T-helper 9 cell (primary cell): ENCODE results near the gene CEP170B.
A peak's percentile ranks its signal among the peaks of the same experiment; 100 is the strongest.
"Not testable (repeated sequence)": the region's sequence is repeated elsewhere in the genome, so short reads cannot be mapped to it uniquely, and the experiment has no call there.

Experiments
- DNase-seq: peaks from one replicate; pipeline ENCODE4 v3.0.0-alpha.2; 2020

The CEP170B gene

DNA sequence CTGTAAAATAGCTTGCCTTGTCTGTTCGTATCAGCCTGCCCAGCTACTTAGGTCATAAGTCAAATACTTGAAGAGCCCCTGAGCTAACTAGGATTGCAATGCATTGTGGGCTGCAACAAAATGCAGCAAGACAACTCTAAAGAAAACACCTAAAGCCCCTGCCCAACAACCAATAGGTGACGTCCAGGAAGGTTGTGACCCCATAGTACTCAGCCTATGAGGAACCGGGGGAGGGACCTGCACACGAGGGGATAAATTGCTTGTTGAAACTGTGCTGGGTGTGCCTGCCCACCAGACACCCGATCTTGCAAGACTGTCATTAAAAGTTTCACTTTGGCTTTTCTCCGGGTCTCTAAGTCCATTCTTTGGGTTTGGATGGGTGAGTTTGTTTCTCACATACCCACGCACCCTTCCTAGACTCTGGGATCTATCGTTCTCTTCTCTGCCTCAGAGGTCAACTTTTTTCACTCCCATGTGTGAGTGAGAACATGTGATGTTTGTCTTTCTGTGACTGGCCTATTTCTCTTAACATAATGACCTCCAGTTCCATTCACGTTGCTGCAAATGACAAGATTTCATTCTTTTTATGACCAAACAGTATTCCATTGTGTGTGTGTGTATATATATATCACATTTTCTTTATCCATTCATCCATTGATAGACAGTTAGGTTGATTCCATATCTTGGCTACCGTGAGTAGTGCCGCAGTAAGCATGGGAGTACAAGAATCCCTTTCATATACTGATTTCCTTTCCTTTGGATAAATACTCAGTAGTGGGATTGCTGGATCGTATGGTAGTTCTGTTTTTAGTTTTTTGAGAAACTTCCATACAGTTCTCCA is 54.3 kb downstream of the CEP170B start:
- DNase-seq: not testable (repeated sequence)

DNA sequence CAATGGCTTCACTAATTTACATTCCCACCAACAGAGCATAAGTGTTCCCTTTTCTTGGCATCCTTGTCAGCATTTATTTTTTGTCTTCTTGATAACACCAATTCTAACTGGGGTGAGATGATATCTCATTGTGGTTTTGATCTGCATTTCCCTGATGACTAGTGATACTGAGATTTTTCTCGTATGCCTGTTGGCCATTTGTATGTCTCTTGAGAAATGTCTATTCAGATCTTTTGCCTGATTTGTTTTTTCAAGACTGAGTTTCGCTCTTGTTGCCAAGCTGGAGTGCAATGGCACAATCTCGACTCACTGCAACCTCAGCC is 54.9 kb downstream of the CEP170B start:
- no peak for DNase-seq

- no peak for DNase-seq
These were observed 58.8 kb downstream of the CEP170B start for GRCh38 chr14:104923640-104924420.

DNA sequence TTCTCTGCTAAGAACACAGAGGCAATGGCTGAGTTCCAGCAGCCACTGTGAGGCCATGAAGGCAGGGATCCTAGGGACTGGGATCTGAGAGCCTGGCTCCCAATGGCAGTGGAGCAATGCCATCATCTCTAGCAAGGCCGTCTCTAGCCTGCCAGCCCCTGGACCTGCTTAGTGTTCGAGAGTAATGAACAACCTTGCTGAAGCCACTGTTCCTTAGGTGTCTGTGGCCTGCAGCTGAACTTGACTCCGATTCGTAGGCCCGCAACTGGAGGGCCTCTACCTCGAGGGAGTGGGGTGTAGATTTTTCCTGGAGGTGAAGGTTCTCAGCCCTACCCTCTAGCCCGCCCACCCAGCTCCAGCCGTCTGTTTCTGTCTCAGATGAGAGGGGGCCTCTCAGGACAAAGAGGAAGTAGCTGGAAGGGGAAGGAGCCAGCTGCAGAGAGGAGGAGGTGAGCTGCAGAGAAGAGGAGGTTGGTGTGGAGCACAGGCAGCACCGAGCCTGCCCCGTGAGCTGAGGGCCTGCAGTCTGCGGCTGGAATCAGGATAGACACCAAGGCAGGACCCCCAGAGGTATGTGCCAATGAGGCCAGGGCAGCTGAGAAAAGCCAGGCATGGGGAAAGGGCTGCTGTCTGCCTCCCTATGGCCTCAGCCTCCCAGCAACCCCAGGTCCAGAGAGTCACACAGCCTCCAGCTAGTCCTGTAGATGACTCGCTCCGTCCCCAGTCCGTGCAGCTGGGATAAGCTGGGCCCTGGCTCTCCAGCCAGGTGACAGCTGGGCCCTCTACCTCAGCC is 59.5 kb downstream of the CEP170B start, which contains the start of gene PLD4:
Gene PLD4 (plus strand): TSS at position 459 of the 793 bp plus-strand sequence. CDS start 2,262 bp downstream, outside the sequence.
- DNase-seq: no peak

DNA sequence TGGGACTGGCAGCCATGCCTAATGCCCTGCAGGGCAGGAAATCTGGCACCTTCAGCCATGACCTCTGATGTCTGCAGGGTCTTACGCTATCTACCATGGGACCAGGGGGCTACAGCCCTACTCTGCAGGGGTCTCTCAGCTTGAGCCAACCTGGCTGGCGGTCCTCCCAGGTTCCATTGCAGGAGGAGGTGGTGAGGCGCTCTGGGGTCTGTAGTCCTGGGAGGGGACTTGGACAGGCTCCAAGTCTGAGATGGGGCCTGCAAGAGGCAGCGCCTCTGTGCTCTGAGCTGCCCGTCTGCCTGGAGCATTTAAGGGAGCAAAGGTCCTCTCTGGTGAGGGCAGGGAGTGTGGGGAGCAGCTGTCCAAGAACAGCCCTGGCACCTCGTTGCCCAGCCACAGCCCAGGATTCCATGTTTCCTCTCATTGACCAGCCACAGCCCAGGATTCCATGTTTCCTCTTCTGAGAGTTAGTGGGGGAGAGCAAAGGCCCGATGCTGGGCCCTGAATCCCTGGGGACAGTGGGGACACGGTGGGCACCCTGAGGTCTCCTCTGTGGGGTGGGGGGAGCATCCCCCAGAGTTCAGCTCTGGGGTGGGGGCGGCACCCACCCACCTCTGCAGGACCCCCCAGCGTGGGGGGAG is 60.3 kb downstream of the CEP170B start:
- no peak for DNase-seq

GRCh38 chr14:104925855-104926609 is 61.0 kb downstream of the CEP170B start:
- no peak for DNase-seq

DNA sequence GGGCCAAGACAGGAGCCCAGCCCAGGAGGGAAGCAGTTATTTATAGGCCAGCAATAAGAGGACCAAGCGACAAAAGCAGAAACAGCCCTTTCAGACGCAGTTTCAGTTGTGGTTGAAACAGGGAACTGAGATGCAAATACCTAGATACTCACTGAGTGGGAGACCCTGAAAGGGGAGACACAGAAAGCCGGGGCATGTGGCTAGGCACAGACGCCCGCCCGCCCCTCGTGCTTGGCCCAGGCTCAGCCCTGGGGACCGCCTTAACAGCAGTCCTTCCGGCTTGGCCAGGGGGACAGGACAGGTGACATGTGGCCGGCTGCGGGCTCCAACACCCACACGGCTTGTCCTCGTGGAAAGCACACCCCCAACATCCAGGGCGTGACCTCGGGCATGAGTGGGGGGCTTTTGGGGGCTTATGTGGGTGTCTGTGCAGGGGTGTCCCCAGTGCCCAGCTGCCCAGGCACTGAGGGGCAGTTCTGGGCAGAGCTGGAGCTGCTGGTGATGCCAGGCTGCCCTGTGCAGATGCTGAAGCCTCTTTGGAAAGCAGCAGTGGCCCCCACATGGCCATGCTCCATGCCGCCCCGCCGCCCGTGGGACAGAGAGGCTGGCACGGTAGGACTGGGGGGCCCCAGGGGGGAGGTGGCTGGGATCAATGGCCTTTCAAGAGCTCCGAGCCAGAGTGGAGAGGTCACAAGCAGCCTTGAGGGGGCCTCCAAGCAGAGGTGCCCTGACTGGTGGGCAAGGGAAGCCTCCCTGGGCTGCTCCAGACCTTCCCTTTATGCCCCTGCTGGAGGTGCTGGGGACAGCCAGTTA is 61.8 kb downstream of the CEP170B start:
- no peak for DNase-seq

DNA sequence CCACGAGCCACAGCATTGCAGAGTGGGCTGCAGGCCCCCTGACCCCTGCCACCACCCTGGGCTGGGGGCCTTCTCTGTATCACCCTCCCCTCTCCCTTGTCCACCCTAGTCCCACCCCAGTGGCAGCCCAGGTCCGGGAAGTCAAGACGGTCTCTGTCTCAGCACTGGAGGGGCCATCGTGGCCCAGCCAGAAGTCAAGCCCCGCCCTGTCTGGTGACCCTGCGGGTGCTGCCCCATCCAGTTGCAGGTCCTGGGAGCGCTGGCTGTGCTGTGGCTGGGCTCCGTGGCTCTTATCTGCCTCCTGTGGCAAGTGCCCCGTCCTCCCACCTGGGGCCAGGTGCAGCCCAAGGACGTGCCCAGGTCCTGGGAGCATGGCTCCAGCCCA is 62.4 kb downstream of the CEP170B start:
- no peak for DNase-seq

- no peak for DNase-seq
These were observed 62.8 kb downstream of the CEP170B start for GRCh38 chr14:104927901-104928300.

DNA sequence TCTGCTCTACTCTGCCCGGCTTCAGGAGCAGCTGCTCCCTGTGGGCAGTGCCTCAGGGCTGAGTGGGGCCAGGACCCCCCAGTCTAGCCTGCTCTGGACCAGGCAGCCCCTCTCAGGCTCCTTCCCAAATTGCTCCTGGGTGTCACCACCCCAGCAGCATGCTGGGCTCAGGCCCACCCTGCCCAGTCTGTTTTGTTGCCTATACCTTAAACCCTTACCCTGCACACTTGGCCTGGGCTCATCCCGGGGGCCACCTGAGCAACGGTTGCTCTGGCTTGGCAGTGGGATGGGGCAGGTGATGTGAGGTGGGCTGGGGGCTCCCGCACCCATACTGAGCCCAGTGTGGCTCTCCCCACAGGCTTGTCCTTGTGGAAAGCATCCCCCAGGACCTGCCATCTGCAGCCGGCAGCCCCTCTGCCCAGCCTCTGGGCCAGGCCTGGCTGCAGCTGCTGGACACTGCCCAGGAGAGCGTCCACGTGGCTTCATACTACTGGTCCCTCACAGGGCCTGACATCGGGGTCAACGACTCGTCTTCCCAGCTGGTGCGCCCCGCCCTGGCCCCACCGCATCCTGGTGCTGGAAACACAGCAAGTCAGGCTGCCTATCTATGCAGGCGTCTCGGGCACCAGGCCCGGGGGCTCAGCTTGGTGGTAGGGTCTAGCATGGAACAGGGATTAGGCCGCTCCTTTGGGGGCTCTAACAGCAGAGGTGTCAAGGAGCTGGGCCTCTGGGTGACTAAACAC is 63.5 kb downstream of the CEP170B start:
- DNase-seq: no peak

DNA sequence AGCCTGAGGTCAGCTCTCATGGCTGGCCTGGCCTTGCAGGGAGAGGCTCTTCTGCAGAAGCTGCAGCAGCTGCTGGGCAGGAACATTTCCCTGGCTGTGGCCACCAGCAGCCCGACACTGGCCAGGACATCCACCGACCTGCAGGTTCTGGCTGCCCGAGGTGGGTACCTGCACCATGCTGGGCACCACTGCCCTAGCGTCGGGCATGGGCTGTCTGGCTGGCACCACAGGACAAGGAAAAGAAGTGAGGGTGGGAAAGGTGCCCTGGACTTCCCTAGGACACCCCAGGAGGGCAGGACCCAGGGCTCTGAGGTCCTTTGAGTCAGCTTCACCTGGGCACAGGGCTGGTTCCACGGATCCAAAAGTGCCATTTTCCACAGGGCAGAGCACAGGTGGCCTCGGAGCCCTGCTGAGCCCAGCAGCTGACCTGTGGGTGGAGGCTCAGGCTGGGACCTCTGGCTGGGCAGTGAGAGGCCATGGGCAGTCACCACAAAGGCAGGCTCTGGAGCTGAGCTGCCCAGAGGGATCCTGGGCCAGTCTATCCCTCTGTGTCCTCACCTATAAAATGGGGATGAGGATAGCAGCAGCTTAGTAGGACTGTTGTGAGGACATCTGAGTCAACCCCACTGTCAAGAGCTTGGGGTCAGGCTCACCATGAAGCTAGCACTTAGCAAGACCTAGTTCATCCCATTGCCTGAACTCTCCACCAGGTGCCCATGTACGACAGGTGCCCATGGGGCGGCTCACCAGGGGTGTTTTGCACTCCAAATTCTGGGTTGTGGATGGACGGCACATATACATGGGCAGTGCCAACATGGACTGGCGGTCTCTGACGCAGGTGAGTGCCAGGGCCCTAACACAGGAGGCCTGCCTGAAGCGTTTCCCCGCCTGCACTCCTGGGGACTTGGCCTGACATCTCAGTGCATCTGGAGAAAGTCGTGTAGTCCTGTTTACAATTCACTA is 64.5 kb downstream of the CEP170B start:
- no peak for DNase-seq

GRCh38 chr14:104930526-104931303 is 65.6 kb downstream of the CEP170B start:
- DNase-seq: no peak

DNA sequence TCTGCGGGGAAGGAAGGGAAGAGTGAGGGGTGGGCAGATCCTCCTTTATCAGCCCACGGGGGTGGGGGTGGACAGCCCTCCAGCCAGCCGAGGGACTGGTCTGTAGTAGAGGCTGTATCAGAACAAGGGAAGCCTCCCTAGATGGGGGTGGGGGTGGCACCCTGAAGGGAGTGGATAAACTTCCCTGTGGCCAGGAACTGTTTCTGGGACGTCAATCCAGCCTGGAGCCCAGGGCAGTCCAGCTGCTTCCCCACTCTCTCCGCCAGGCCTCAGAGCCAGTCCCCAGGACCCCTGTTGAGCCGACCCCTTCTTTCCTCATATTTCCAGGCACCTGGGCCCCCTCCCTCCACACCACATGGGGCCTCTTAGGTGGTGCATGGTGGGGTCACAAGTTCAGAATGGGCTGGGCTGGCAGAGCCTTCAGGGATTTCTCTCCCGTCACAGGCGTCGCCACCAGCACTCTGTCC is 66.3 kb downstream of the CEP170B start:
- no peak for DNase-seq

- DNase-seq: no peak
These were observed 67.0 kb downstream of the CEP170B start for GRCh38 chr14:104931771-104932675.

DNA sequence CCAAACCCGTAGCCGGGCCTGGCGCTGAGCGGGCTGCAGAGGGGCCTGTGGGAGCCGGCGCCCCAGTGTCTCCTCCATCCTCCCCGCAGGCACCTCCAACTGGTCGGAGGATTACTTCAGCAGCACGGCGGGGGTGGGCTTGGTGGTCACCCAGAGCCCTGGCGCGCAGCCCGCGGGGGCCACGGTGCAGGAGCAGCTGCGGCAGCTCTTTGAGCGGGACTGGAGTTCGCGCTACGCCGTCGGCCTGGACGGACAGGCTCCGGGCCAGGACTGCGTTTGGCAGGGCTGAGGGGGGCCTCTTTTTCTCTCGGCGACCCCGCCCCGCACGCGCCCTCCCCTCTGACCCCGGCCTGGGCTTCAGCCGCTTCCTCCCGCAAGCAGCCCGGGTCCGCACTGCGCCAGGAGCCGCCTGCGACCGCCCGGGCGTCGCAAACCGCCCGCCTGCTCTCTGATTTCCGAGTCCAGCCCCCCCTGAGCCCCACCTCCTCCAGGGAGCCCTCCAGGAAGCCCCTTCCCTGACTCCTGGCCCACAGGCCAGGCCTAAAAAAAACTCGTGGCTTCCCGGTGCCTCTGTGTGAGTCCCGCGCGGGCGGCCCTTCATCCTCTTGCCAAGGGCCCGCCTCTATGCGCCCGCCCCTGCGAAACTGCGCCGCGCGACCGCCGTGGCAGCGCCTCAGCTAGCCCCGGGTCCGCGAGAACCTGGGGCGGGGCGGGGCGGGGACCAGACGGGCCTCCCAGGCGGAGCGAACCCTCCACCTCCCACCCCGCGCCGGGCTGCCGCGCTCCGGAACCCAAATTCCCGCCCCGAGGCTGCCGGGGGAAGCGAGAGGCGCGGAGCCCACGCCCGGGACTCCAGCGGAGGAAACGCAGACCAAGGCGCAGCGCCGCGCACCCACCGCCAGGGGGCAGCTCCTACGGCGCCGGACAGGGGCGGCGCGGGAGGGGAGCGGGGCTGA is 67.9 kb downstream of the CEP170B start:
- DNase-seq: peak; percentile 87
